CD14-positive monocyte (primary cell): Measurements from ENCODE around the gene KCNJ6. TPM values are rescaled to one million over a fixed set of nuclear protein-coding genes. Genes with fewer than 3 reads are reported as not detected.

Experiments used
- DNase-seq, 3 donors: peaks; one replicate each; pipeline ENCODE4 v3.0.0-alpha.2; 2011 to 2022
- H2AFZ ChIP-seq: 2 replicates; pipeline ENCODE4 v1.6.0; 2012; ENCODE audit warnings: mild to moderate bottlenecking, low read depth, low read length, inconsistent platforms; ENCODE audit not compliant: insufficient read depth, poor library complexity, severe bottlenecking
- H3K27ac ChIP-seq, 2 donors: 1 replicate in 1 of 2; 2 replicates in 1 of 2; pipeline ENCODE4 v1.5.1; 2012 to 2013; ENCODE audit warnings: low read length in 2 of 2, control low read depth in 1 of 2, inconsistent platforms in 1 of 2, low read depth in 1 of 2, mild to moderate bottlenecking in 1 of 2
- H3K27me3 ChIP-seq, 2 donors: one replicate each; pipeline versions ENCODE4 v1.6.0 to v1.6.1; 2011 to 2013; ENCODE audit warnings: low read length in 2 of 2; ENCODE audit not compliant: control insufficient read depth in 2 of 2, insufficient read depth in 2 of 2
- H3K36me3 ChIP-seq, 2 donors: replicated peaks in 1 of 2; 1 replicate in 1 of 2; 2 replicates in 1 of 2; pipeline versions ENCODE4 v1.5.1 to v1.6.1; 2012 to 2013; ENCODE audit warnings: low read length in 2 of 2, control low read depth in 1 of 2, inconsistent platforms in 1 of 2, mild to moderate bottlenecking in 1 of 2; ENCODE audit not compliant: insufficient read depth in 2 of 2, control insufficient read depth in 1 of 2
- H3K4me1 ChIP-seq, 2 donors: 1 replicate in 1 of 2; 2 replicates in 1 of 2; pipeline versions ENCODE4 v1.5.1 to v1.6.1; 2012 to 2013; ENCODE audit warnings: low read length in 2 of 2, control low read depth in 1 of 2, inconsistent platforms in 1 of 2, mild to moderate bottlenecking in 1 of 2, moderate library complexity in 1 of 2; ENCODE audit not compliant: insufficient read depth in 2 of 2, control insufficient read depth in 1 of 2
- H3K4me2 ChIP-seq: replicated peaks from 2 replicates; pipeline ENCODE3; 2012; ENCODE audit warnings: low read length, moderate library complexity, mild to moderate bottlenecking; ENCODE audit not compliant: poor library complexity, severe bottlenecking; ENCODE audit errors: extremely low read depth
- H3K4me3 ChIP-seq, 3 experiments: fragments of 200-600 bp in 1 of 3; sonication (generic) in 1 of 3; replicated peaks in 1 of 3; 1 replicate in 2 of 3; 2 replicates in 1 of 3; pipeline ENCODE4 v1.5.1; 2011 to 2013; ENCODE audit warnings: low read length in 3 of 3, mild to moderate bottlenecking in 3 of 3, control low read depth in 2 of 3, low read depth in 2 of 3, inconsistent platforms in 1 of 3, moderate library complexity in 1 of 3
- H3K79me2 ChIP-seq: 2 replicates; pipeline ENCODE4 v1.6.0; 2012; ENCODE audit warnings: mild to moderate bottlenecking, control low read depth, inconsistent platforms, low read length, moderate library complexity; ENCODE audit not compliant: insufficient read depth
- H3K9ac ChIP-seq: 2 replicates; pipeline ENCODE4 v1.6.0; 2017; ENCODE audit warnings: low read length, mild to moderate bottlenecking; ENCODE audit not compliant: insufficient read depth, poor library complexity, severe bottlenecking
- H3K9me3 ChIP-seq, 2 donors: replicated peaks in 1 of 2; 1 replicate in 1 of 2; 2 replicates in 1 of 2; pipeline versions ENCODE4 v1.5.1 to v1.6.1; 2012 to 2013; ENCODE audit warnings: low read length in 2 of 2, control low read depth in 1 of 2; ENCODE audit not compliant: control insufficient read depth in 1 of 2, insufficient read depth in 1 of 2
- H4K20me1 ChIP-seq: 2 replicates; pipeline ENCODE4 v1.6.0; 2012; ENCODE audit warnings: mild to moderate bottlenecking, low read length, control low read depth, moderate library complexity; ENCODE audit not compliant: insufficient read depth
- H3K27ac Mint-ChIP-seq, 7 donors: one replicate each; pipeline ENCODE4 v1.8.0; 2020; ENCODE audit warnings: mild to moderate bottlenecking in 7 of 7, mixed read lengths in 7 of 7, moderate library complexity in 6 of 7, inconsistent platforms in 2 of 7
- H3K27me3 Mint-ChIP-seq, 3 donors: one replicate each; pipeline ENCODE4 v1.8.0; 2021 to 2022; ENCODE audit warnings: low read depth in 3 of 3, mild to moderate bottlenecking in 3 of 3, mixed read lengths in 3 of 3, moderate library complexity in 3 of 3, inconsistent platforms in 1 of 3
- H3K36me3 Mint-ChIP-seq, 2 donors: one replicate each; pipeline ENCODE4 v1.8.0; 2020; ENCODE audit warnings: mixed read lengths in 2 of 2, inconsistent platforms in 1 of 2, mild to moderate bottlenecking in 1 of 2
- H3K4me1 Mint-ChIP-seq: one replicate; pipeline ENCODE4 v1.8.0; 2020; ENCODE audit warnings: mild to moderate bottlenecking, mixed read lengths
- H3K4me3 Mint-ChIP-seq, 2 donors: one replicate each; pipeline ENCODE4 v1.8.0; 2020; ENCODE audit warnings: mild to moderate bottlenecking in 2 of 2, mixed read lengths in 2 of 2, moderate library complexity in 1 of 2
- H3K9me3 Mint-ChIP-seq, 7 donors: one replicate each; pipeline ENCODE4 v1.8.0; 2020 to 2022; ENCODE audit warnings: mixed read lengths in 7 of 7, mild to moderate bottlenecking in 6 of 7, moderate library complexity in 6 of 7, inconsistent platforms in 2 of 7
- WGBS: methylation state at CpG from one replicate; pipeline ENCODE4 v1.1.5; 2013; ENCODE audit warnings: missing lambda C conversion rate; ENCODE audit not compliant: insufficient coverage; 5-methylcytosine and 5-hydroxymethylcytosine counted together
- intact Hi-C, 2 donors: fragments of 100-400 bp; cut with micrococcal nuclease; formaldehyde crosslinking; loops; one replicate each; pipeline versions ENCODE4 v1.15.0 to v1.15.1; 2023
- polyA plus RNA-seq, 3 donors: library from polyadenylated mRNA; depleted of rRNA in 1 of 3; unstranded in 2 of 3; stranded (reverse) in 1 of 3; fragments of 300-500 nt in 2 of 3; fragments of >200 nt in 1 of 3; fragmentation: Illumina TruSeq in 2 of 3; gene quantifications; 1 replicate in 2 of 3; 2 replicates in 1 of 3; pipeline ENCODE4 v1.2.3, GENCODE V29; 2012 to 2021
- TF ChIP-seq, protein P1 (sequence below): fragments of 200-600 bp; IDR thresholded peaks from one replicate; pipeline ENCODE4 v1.8.0; 2022; ENCODE audit warnings: antibody characterized with exemption, mild to moderate bottlenecking

Gene KCNJ6
- polyA plus RNA-seq, 3 donors: not detected

DNA sequence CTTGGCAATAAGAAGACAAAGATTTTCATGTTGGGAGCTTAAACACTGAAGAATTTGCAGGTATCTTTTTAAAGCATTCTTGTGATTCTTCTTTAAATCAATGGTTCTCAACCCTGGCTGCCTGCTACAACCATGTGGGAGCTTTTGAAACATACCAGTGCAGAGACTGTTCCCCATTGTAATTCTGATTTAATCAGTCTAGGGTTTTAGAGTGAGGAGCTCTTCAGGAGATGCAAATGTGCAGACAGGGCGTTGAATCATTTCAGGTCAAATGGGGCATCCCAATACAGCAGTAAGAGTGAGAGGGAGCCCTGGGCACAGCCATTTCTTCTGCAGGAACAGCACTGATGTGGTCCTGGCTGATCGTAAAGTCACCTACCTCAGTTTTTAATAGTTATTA, 24.3 kb downstream of the KCNJ6 start:
- WGBS: 86% methylated on average over 1 of the region's 2 CpGs

DNA sequence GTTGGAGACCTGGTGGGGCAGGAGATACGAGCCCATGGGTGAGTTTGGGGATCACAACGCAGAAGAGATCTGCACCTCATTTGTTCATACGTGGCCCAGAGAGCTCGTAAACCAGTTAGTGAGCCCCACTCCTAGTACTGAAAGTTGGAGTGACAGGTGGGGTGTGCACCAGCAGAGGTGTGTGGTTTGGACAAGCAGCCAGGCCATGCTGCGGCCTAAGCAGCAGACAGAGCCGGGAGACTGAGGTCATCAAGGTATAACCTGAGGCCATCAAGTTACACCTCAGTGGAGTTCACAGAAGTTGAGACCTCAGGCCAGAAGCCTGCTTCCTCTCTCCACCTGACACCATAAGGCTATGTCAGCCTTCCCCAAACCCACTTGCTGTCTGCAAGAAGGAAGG, 27.6 kb downstream of the KCNJ6 start:
- H2AFZ ChIP-seq: no peak overlapping the region
- H3K27ac ChIP-seq: no peak overlapping the region
- no peaks in the 10 kb centered on the region for H3K36me3 ChIP-seq
- H3K9me3 ChIP-seq: no peaks in the 10 kb centered on the region
- H3K4me3 Mint-ChIP-seq: no peak overlapping the region
- no peaks in the 10 kb centered on the region for H3K4me1 Mint-ChIP-seq
- no peaks in the 10 kb centered on the region for H4K20me1 ChIP-seq
- no peak overlapping the region for H3K9ac ChIP-seq
- no peaks in the 10 kb centered on the region for H3K4me1 ChIP-seq
- no peaks in the 10 kb centered on the region for H3K79me2 ChIP-seq
- no peak for DNase-seq
- H3K36me3 Mint-ChIP-seq: no peaks in the 10 kb centered on the region
- H3K4me3 ChIP-seq: no peak overlapping the region
- no peaks in the 10 kb centered on the region for H3K27me3 ChIP-seq
- H3K9me3 Mint-ChIP-seq: peaks cover 0 to 6% (median 3%) of the 10 kb centered on the region in 7 donors
- H3K4me2 ChIP-seq: no peak overlapping the region
- peaks cover 4 to 18% (median 10%) of the 10 kb centered on the region in 3 donors for H3K27me3 Mint-ChIP-seq
- intact Hi-C loops: no loop called here
- WGBS: 100% methylated on average over 5 of the region's 6 CpGs
- no peak overlapping the region for H3K27ac Mint-ChIP-seq
- TF ChIP-seq, protein P1, sequence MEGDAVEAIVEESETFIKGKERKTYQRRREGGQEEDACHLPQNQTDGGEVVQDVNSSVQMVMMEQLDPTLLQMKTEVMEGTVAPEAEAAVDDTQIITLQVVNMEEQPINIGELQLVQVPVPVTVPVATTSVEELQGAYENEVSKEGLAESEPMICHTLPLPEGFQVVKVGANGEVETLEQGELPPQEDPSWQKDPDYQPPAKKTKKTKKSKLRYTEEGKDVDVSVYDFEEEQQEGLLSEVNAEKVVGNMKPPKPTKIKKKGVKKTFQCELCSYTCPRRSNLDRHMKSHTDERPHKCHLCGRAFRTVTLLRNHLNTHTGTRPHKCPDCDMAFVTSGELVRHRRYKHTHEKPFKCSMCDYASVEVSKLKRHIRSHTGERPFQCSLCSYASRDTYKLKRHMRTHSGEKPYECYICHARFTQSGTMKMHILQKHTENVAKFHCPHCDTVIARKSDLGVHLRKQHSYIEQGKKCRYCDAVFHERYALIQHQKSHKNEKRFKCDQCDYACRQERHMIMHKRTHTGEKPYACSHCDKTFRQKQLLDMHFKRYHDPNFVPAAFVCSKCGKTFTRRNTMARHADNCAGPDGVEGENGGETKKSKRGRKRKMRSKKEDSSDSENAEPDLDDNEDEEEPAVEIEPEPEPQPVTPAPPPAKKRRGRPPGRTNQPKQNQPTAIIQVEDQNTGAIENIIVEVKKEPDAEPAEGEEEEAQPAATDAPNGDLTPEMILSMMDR: no peak

More for the DNA sequence above, 24.3 kb downstream of the KCNJ6 start:
- Histone ChIP-seq H3K9me3 (no peaks in the 10 kb centered on the region), H3K36me3 (no peaks in the 10 kb centered on the region), H3K79me2 (no peaks in the 10 kb centered on the region), H3K4me3 (no peak overlapping the region), H3K27ac (no peak overlapping the region), H3K27me3 (no peaks in the 10 kb centered on the region), H3K9ac (no peak overlapping the region), H3K4me1 (no peaks in the 10 kb centered on the region), H3K4me2 (no peak overlapping the region), H2AFZ (no peak overlapping the region), H4K20me1 (no peaks in the 10 kb centered on the region)
- Mint-ChIP-seq H3K4me3 (no peak overlapping the region), H3K36me3 (no peaks in the 10 kb centered on the region), H3K27ac (no peak overlapping the region), H3K9me3 (peaks cover 0 to 6% (median 3%) of the 10 kb centered on the region in 7 donors), H3K4me1 (no peaks in the 10 kb centered on the region), H3K27me3 (peaks cover 7 to 15% (median 9%) of the 10 kb centered on the region in 3 donors)
- no peak for DNase-seq
- TF ChIP-seq, protein P1: no peak
- intact Hi-C loops: no loop called here
